Ovary (tissue), 3 donors: ENCODE data around the gene P2RX2.

Experiments used
- CTCF ChIP-seq, 3 donors: fragments of 450-650 bp in 2 of 3; fragments of 200-600 bp in 1 of 3; IDR thresholded peaks; one replicate each; pipeline versions ENCODE4 v1.5.1 to v1.8.0; 2016 to 2022; ENCODE audit warnings: antibody characterized with exemption in 3 of 3, mild to moderate bottlenecking in 1 of 3
- EP300 ChIP-seq: sonication (generic); formaldehyde crosslinking; IDR thresholded peaks from one replicate; pipeline ENCODE4 v1.6.1; 2017; ENCODE audit warnings: antibody characterized with exemption
- POLR2A ChIP-seq: fragments of 450-650 bp; IDR thresholded peaks from one replicate; pipeline ENCODE4 v1.6.1; 2017; ENCODE audit warnings: antibody characterized with exemption, mild to moderate bottlenecking, moderate library complexity
- donor health status: DM: no; HTN: no; CAD: no.

GRCh38 chr12:132614861-132615578 is 3.6 kb upstream of the P2RX2 start:
- TF ChIP-seq CTCF (IDR thresholded peaks at IDR 0.05) = peak; percentile 51 to 57 (median 53)
- TF ChIP-seq POLR2A = no peak
- no peak for TF ChIP-seq EP300
